Smooth muscle cell (in vitro differentiated cells): ENCODE measurements around the gene NRXN3. TPM values are rescaled to one million over a fixed set of nuclear protein-coding genes. Genes with fewer than 3 reads are reported as not detected.

Source experiments
- DNase-seq: peaks from one replicate; lab custom pipeline; 2025; ENCODE audit not compliant: unreplicated experiment; lab: John Stamatoyannopoulos, UW
- H2AFZ ChIP-seq: fragments of 200-600 bp; sonication (generic); 2 replicates; pipeline ENCODE4 v1.6.0; 2016; ENCODE audit warnings: antibody characterized with exemption, low read depth, mild to moderate bottlenecking
- H3F3A ChIP-seq: fragments of 200-600 bp; sonication (generic); 2 replicates; pipeline ENCODE4 v1.6.0; 2017; ENCODE audit warnings: antibody characterized with exemption, low read depth
- H3K27ac ChIP-seq: fragments of 200-600 bp; sonication (generic); 2 replicates; pipeline ENCODE4 v1.5.1; 2016; ENCODE audit warnings: low read depth, mild to moderate bottlenecking
- H3K27me3 ChIP-seq: fragments of 200-600 bp; sonication (generic); 2 replicates; pipeline ENCODE4 v1.6.1; 2016; ENCODE audit warnings: low read depth, mild to moderate bottlenecking
- H3K36me3 ChIP-seq: fragments of 200-600 bp; sonication (generic); 2 replicates; pipeline ENCODE4 v1.5.1; 2016; ENCODE audit warnings: low read depth
- H3K4me1 ChIP-seq: fragments of 200-600 bp; sonication (generic); 2 replicates; pipeline ENCODE4 v1.5.1; 2016; ENCODE audit warnings: low read depth
- H3K4me2 ChIP-seq: fragments of 200-600 bp; sonication (generic); 2 replicates; pipeline ENCODE4 v1.6.0; 2016; ENCODE audit warnings: mild to moderate bottlenecking
- H3K4me3 ChIP-seq: fragments of 200-600 bp; sonication (generic); 2 replicates; pipeline ENCODE4 v1.5.1; 2016; ENCODE audit warnings: mild to moderate bottlenecking
- H3K79me2 ChIP-seq: fragments of 200-600 bp; sonication (generic); 2 replicates; pipeline ENCODE4 v1.6.0; 2016; ENCODE audit warnings: low read depth, mild to moderate bottlenecking
- H3K9ac ChIP-seq: fragments of 200-600 bp; sonication (generic); 2 replicates; pipeline ENCODE4 v1.6.0; 2016; ENCODE audit warnings: low read depth
- H3K9me3 ChIP-seq: fragments of 200-600 bp; sonication (generic); replicated peaks from 2 replicates; pipeline ENCODE4 v1.5.1; 2016; ENCODE audit warnings: low read depth
- H4K20me1 ChIP-seq: fragments of 200-600 bp; sonication (generic); 2 replicates; pipeline ENCODE4 v1.6.0; 2016; ENCODE audit warnings: low read depth
- CTCF ChIP-seq: fragments of 200-600 bp; sonication (generic); IDR thresholded peaks from 2 replicates; pipeline ENCODE4 v1.5.1; 2017; ENCODE audit warnings: borderline replicate concordance, mild to moderate bottlenecking, antibody characterized with exemption; ENCODE audit not compliant: insufficient read depth, poor library complexity, severe bottlenecking
- WGBS: methylation state at CpG from one replicate; pipeline ENCODE4 v1.1.7; 2016; ENCODE audit warnings: low lambda C conversion rate; 5-methylcytosine and 5-hydroxymethylcytosine counted together
- polyA plus RNA-seq: library from polyadenylated mRNA; unstranded; fragments of >200 nt; fragmentation: Nextera tagmentation; extraction: Ambion mirVana; gene quantifications from 2 replicates; pipeline ENCODE4 v1.2.1, GENCODE V29; 2016
- total RNA-seq: library from RNA; depleted of rRNA; stranded (reverse); fragments of >200 nt; gene quantifications from 2 replicates; pipeline ENCODE4 v1.2.3, GENCODE V29; 2014

Gene NRXN3
- total and polyA plus RNA-seq, 2 experiments from 2014 or later: 1.2 to 7.0 TPM

- no peak overlapping the region for H3K9ac ChIP-seq
- TF ChIP-seq CTCF: no peak
Observed at GRCh38 chr14:78737116-78737515, 566.9 kb downstream of the NRXN3 start.

GRCh38 chr14:78737601-78738000, 567.4 kb downstream of the NRXN3 start:
- no peak overlapping the region for H2AFZ ChIP-seq
- H3K36me3 ChIP-seq: no peaks in the 10 kb centered on the region
- no peaks in the 10 kb centered on the region for H3K79me2 ChIP-seq
- WGBS: 75% methylated on average over 6 of the region's 6 CpGs
- peaks cover 3% of the 10 kb centered on the region for H3K4me1 ChIP-seq
- H3K27ac ChIP-seq: no peak overlapping the region
- no peak overlapping the region for H3K9ac ChIP-seq
- no peaks in the 10 kb centered on the region for H3F3A ChIP-seq
- no peaks in the 10 kb centered on the region for H3K9me3 ChIP-seq
- H4K20me1 ChIP-seq: no peaks in the 10 kb centered on the region
- no peak for DNase-seq
- no peak for TF ChIP-seq CTCF
- H3K27me3 ChIP-seq: no peaks in the 10 kb centered on the region
- no peak overlapping the region for H3K4me3 ChIP-seq
- H3K4me2 ChIP-seq: no peak overlapping the region

More at GRCh38 chr14:78737116-78737515, 566.9 kb downstream of the NRXN3 start:
- no peak overlapping the region for H3K4me2 ChIP-seq
- no peak overlapping the region for H3K4me3 ChIP-seq
- H4K20me1 ChIP-seq: no peaks in the 10 kb centered on the region
- no peaks in the 10 kb centered on the region for H3K9me3 ChIP-seq
- no peak overlapping the region for H3K27ac ChIP-seq
- no peak for DNase-seq
- no peaks in the 10 kb centered on the region for H3K27me3 ChIP-seq
- H3K36me3 ChIP-seq: no peaks in the 10 kb centered on the region
- H3K79me2 ChIP-seq: no peaks in the 10 kb centered on the region
- WGBS: 71% methylated on average over 3 of the region's 3 CpGs
- no peaks in the 10 kb centered on the region for H3F3A ChIP-seq
- peaks cover 3% of the 10 kb centered on the region for H3K4me1 ChIP-seq
- H2AFZ ChIP-seq: no peak overlapping the region

- Histone ChIP-seq H3K36me3 (no peaks in the 10 kb centered on the region), H3K9ac (no peak overlapping the region), H3K27me3 (no peaks in the 10 kb centered on the region), H2AFZ (no peak overlapping the region), H3K27ac (no peak overlapping the region), H3K4me2 (no peak overlapping the region), H3K4me3 (no peak overlapping the region), H3K9me3 (no peaks in the 10 kb centered on the region), H3K4me1 (no peaks in the 10 kb centered on the region), H3K79me2 (no peaks in the 10 kb centered on the region), H4K20me1 (no peaks in the 10 kb centered on the region), H3F3A (no peaks in the 10 kb centered on the region)
- DNase-seq: no peak
- TF ChIP-seq CTCF: no peak
- 74% methylated on average over 3 of the region's 3 CpGs for WGBS
Observed at GRCh38 chr14:78746086-78746595, 576.0 kb downstream of the NRXN3 start.

- Histone ChIP-seq H3F3A (no peaks in the 10 kb centered on the region), H3K9me3 (no peaks in the 10 kb centered on the region), H3K4me2 (no peak overlapping the region), H3K27ac (no peak overlapping the region), H2AFZ (no peak overlapping the region), H3K4me1 (no peaks in the 10 kb centered on the region), H4K20me1 (no peaks in the 10 kb centered on the region), H3K36me3 (no peaks in the 10 kb centered on the region), H3K4me3 (no peak overlapping the region), H3K79me2 (no peaks in the 10 kb centered on the region), H3K9ac (no peak overlapping the region), H3K27me3 (no peaks in the 10 kb centered on the region)
- no peak for TF ChIP-seq CTCF
- 84% methylated on average over 2 of the region's 2 CpGs for WGBS
- no peak for DNase-seq
Observed at GRCh38 chr14:78747813-78748212, 577.6 kb downstream of the NRXN3 start.
